Sciatic nerve (tissue), 1 donor: Measurements from ENCODE around the gene ACP1. TPM values are rescaled to one million over a fixed set of nuclear protein-coding genes. Genes with fewer than 3 reads are reported as not detected.

ENCODE experiments used
- total RNA-seq: library from RNA; stranded (reverse); fragmentation: NEBNext Ultra II Directional; extraction: Animal tissue kit (Norgen Biotek cat#: 25700); gene quantifications from one replicate; pipeline ENCODE4 v1.2.1, GENCODE V29; 2021
- donor health status: DM: no; HTN: no; CAD: no.

ACP1 gene
- total RNA-seq, 1 donor from 2014 or later: 49.4 TPM

Other genes starting within 250 kb of the ACP1 start
- 0.58 TPM for gene FAM110C, start 218.4 kb upstream of the ACP1 start, total RNA-seq
- gene SH3YL1, start 915 bp upstream of the ACP1 start, total RNA-seq: 32.7 TPM
- gene ALKAL2, start 23.1 kb downstream of the ACP1 start, total RNA-seq: 3.0 TPM